GM21526 (cell line): ENCODE measurements around the gene THPO.
A peak's percentile ranks its signal among the peaks of the same experiment; 100 is the strongest.

Source experiments
- ATAC-seq: cut with Tn5 transposase; IDR thresholded peaks from one replicate; pipeline ENCODE4 v1.9.1; 2021; ENCODE audit warnings: moderate library complexity; ENCODE audit not compliant: unreplicated experiment, low FRiP score

THPO gene

GRCh38 chr3:184377882-184378445 is at the start of gene THPO:
THPO (minus strand) TSS chr3:184378207; CDS start chr3:184376259, 1,948 bp downstream.
- ATAC-seq: no peak

GRCh38 chr3:184426691-184427141 is 48.7 kb upstream of the THPO start:
- no peak for ATAC-seq

GRCh38 chr3:184423561-184423960 is 45.6 kb upstream of the THPO start:
- ATAC-seq: no peak

GRCh38 chr3:184419171-184419570 is 41.2 kb upstream of the THPO start:
- ATAC-seq: no peak

GRCh38 chr3:184417619-184418327 is 39.8 kb upstream of the THPO start:
- ATAC-seq: peak; percentile 77

GRCh38 chr3:184415203-184415490 is 37.1 kb upstream of the THPO start:
- no peak for ATAC-seq

- no peak for ATAC-seq
These were observed 36.6 kb upstream of the THPO start for GRCh38 chr3:184414418-184415202.

GRCh38 chr3:184409946-184410500 is 32.0 kb upstream of the THPO start:
- ATAC-seq: no peak

- ATAC-seq: no peak
These were observed 31.4 kb upstream of the THPO start for GRCh38 chr3:184409331-184409926.

GRCh38 chr3:184405075-184406030 is 27.3 kb upstream of the THPO start:
- no peak for ATAC-seq

- no peak for ATAC-seq
These were observed 21.4 kb upstream of the THPO start for GRCh38 chr3:184399410-184399809.

GRCh38 chr3:184395320-184395660 is 17.3 kb upstream of the THPO start:
- ATAC-seq: no peak

GRCh38 chr3:184391266-184391665 is 13.3 kb upstream of the THPO start:
- ATAC-seq: no peak

GRCh38 chr3:184389935-184390528 is 12.0 kb upstream of the THPO start:
- no peak for ATAC-seq

- no peak for ATAC-seq
These were observed 11.4 kb upstream of the THPO start for GRCh38 chr3:184389384-184389783.

- ATAC-seq: no peak
These were observed 10.9 kb upstream of the THPO start for GRCh38 chr3:184388936-184389230.

- no peak for ATAC-seq
These were observed 10.3 kb upstream of the THPO start for GRCh38 chr3:184388164-184388935.

GRCh38 chr3:184387174-184387714 is 9.2 kb upstream of the THPO start:
- no peak for ATAC-seq
